NCI-H128 (cell line): ENCODE results near the gene BTBD9.
"Not testable (repeated sequence)": the region's sequence is repeated elsewhere in the genome, so short reads cannot be mapped to it uniquely, and the experiment has no call there.

Source experiments
- DNase-seq: peaks from one replicate; lab custom pipeline; 2025; ENCODE audit not compliant: unreplicated experiment; lab: John Stamatoyannopoulos, UW

BTBD9 gene

DNA sequence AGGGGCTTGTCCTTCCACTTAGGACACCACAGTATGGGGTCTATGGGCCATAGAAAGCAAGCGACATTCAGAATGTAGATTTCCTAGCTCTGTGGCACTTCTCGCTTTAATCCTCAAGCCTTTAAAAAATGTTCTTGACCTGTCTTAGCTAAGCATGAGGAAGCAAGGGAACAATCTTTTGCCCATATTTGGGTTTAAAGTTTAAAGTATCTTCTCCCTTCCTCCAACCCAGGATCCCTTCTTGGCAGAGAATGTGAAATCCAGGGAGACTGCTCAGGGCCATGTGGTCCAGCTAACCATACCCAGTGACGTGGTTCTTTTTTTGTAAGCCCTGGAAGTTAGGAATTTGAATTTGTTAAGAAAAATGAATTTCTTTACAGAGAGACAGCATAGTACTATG lies 289.9 kb downstream of the BTBD9 start:
- no peak for DNase-seq

DNA sequence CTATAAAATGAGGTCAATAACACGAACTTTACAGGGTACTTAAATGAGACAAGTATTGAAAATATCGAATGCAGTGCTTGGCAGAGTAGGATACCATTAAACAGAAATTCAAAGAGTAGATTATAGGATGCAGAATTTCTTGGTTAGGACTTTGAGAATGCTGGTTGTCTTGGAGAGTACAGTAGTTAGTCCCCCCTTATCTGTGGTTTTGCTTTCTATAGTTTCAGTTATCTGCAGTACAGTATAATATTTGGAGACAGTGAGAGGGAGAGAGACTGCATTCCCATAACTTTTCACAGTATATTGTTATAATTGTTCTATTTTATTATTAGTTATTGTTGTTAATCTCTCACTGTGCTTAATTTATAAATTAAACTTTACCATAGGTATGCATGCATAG lies 290.5 kb downstream of the BTBD9 start:
- DNase-seq = no peak

DNA sequence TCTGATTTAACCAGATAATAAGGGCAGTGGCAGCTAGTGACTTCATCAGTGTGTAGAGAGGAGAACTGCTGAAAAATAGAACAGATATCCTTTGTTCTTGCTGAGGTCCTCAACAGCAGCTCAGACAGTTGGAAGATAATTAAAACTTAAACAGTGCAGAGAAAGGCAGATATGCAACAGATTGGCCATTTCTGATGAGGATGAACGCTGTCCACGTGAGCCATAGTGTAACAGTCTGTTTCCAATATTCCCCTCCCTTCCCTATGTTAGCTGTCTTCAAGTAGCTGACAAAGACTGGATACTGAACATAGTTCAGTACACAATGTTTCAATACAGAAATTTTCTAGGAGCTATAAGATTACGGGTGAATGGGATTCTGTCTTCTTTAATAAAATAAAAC lies 291.4 kb downstream of the BTBD9 start:
- no peak for DNase-seq

DNA sequence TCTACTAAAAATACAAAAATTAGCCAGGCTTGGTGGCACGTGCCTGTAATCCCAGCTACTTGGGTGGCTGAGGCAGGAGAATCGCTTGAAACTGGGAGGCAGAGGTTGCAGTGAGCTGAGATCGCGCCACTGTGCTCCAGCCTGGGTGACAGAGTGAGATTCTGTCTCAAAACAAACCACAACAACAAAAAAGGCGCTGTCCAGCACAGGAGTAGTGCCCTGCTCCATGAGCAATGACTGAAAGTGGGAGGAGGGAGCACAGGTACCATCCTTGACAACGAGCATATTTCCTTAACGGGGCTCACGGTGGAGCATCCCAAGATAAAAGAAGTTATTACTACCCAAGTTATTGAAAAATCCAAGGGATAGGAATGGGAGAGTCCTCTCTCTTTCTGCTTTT lies 291.9 kb downstream of the BTBD9 start:
- not testable (repeated sequence) for DNase-seq

DNA sequence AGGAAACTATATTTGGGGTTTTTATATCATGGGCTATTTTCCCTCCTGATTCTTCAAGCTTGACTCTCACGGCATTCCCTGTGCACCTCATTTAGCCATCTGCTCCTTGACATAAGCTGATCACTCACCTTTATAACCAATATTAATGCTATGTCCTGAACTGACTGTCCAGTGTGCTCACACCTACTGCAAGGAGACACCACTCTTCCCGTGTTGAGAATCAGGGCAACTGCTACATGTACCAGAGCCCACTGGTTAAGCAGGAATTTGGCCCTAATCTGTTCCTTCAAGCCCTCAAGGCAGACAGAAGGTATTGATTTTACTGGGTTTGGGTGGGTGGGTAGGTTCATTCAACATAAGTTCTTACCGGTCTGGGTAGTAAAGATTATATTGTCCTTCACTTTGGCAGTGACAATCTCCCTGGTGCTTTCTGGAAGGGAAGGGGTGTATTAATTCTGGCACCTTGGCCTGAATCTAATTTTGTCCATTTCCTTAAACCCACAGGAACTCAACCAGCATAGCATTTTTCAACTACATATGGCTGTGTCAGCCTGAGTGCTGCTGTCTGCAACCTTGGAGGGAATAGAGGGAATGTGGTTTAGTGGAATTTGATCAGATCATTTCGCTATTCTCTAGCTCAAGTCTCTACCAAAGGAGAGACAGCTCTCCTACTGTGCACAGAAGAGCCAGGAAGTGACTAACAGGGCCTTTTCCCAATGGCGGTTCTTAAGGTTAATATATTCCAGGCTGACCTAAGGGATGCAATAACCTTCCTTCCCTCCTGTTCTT lies 293.2 kb downstream of the BTBD9 start:
- DNase-seq = no peak

DNA sequence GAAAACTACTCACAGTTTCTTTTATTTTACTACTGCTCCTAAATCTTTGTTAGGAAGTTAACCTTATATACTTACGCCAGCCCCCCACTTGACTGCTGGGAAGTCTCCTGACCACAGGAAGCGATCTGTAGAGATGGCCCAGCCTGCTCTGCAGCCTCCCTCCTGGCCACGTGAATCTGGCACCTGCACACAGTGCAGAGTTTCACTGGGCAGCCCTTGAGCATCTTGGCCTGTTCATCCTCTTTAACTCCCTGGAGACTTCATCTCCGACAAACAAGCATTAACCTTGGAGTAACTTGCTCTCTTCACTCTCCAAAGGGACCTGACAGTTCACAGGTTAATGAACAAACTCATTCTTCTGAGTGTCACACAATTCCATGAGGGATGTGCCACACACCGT lies 294.1 kb downstream of the BTBD9 start:
- no peak for DNase-seq

DNA sequence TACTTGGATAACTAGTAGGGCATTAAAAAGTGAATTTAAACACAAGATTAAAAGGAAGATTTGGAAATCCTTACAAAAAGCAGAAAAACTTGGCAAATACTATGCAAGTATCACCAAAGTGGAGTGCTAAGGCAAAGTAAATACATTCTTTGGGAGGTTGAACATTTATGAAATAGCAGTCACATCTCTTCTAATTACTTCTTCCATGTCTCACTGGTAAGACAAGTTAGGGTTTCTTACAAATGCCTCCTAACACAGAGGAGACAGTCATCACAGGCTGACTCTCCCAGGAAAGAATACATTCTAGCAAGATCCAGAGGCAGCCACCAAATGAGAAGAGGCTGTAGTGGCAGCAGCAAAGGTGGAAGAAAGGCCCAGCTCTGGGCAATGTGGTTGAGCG lies 298.2 kb downstream of the BTBD9 start:
- DNase-seq = no peak

DNA sequence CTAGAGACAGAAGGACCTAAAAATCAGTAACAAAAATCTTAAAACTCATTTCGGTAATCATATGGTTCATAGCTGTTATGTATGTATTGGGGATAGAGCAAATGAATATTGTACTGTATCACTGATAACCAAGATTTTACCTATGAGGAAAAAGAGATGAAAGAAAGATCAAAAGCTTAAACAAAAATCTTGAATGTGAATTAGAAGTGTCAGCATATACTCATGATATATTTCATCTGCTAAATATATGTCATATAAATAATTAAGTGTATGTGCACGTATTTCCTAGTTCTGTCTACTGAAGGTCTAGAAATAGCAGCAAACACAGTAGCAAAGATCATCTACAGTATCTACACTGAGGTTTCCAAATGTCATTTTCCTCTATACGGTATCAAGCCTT lies 299.8 kb downstream of the BTBD9 start:
- no peak for DNase-seq

DNA sequence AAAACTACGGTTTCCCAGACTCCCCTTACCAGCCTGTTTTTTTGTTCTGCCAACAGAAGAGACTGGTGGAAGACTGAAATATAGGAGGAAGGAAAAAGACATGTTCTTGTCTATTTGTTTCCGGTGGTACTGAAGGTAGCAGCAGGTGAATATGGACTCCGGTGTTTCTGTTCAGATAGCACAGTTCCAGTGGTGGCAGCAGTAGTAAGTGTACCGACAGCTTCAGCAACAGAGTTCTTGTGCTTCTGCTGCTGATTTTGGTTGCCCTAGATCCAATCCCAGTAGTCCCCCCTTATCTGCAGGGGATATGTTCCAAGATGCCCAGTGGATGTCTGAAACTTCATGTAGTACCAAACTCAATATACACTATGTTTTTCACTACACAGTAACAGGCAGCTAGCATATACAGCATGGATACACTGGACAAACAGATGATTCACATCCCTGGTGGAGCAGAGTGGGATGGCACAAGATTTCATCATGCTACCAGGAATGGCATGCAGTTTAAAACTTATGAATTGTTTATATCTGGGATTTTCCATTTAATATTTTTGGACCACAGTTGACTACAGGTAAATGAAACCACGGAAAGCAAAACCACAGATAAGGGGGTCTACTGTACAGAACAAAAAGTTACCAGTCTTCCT lies 301.8 kb downstream of the BTBD9 start:
- DNase-seq = no peak

DNA sequence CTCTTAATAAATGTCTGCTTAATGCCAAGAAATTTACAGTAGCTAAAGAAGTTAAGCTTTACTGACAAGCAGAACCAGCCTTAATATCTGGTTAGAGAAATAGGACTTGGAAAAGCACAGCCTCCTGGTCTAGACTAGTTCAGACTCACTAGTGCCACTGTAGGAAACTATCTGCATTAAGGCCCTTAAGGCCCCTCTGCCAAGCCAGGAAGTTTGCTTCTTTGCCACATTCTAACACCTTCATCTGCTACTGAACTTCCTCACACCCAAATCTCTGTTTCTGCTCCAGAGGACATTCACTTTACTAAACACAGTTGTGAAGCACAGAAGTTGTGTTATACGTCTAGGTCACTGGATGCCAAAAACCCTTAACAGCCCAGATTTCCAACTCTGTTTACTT lies 302.8 kb downstream of the BTBD9 start:
- no peak for DNase-seq

DNA sequence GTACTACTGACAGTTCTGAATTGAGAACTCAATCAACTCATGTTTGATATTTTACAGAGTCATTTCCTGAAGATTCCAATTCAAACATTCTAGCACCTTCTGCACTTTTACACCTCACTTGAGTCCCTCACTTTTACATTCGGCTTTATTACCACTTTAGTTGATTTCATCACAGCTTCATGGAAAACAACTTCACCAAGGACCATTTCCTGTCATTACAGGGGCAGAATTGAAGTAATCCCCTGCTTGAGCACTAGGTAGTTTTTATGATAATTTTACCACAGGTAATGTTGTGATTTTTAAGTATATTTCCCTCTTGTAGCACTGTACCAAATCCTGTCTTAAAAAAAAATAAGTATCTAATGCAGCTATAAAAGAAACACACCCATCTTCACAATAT lies 312.9 kb downstream of the BTBD9 start:
- DNase-seq = no peak

DNA sequence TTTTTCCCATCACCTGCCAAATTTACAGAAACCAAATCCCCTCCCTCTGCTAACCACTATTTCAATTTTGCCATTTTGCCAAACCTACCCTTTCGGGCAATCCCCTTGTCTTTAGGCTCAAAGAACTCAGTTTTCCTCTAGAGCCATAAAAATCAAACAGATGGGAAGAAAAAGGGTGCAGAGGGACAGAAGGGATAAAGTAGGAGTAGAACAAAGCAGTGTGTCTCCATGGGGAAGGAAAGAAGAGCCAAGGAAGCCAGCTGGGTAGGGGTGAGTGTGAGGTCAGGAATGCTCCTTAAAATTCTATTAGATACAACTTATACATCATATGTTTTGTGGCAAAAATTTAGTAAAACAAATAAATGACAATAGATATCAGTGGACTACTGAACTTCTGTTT lies 316.5 kb downstream of the BTBD9 start:
- no peak for DNase-seq

DNA sequence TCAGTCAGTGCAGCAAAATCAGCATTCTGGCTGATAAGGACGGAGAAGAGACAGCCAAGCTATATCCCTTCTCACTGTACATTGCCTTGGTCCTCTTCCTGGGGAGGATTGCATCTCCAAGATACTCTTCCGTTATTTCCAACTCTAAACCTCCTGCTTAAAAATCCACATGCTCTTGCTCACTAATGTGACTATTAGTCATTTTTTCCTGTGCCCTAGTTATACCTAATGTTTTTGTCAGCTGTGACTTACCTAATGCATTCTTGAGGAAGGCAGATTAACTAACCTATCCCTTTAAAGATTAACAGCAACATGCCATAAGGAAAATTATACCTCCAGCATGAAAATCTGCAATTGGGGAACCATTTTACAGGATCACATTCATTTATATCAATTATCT lies 317.6 kb downstream of the BTBD9 start:
- no peak for DNase-seq

DNA sequence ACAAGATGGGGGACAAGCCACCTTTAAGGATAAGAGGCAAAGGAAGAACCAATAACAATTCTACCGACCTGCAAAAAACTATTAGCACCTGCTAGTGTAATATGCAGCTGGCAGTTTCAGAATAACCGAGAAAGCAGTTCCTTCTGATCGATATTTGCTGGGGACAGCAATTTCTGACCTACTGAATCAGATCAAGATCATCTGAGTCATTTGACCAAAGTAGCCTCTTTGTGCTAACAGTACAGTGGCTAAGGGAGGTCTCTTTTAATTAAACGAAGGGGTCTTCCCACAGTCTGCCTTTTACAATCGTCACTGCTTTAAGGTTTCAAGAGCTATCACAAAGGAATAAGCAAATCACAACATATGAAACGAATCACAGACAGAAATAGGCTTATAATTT lies 318.9 kb downstream of the BTBD9 start:
- no peak for DNase-seq

DNA sequence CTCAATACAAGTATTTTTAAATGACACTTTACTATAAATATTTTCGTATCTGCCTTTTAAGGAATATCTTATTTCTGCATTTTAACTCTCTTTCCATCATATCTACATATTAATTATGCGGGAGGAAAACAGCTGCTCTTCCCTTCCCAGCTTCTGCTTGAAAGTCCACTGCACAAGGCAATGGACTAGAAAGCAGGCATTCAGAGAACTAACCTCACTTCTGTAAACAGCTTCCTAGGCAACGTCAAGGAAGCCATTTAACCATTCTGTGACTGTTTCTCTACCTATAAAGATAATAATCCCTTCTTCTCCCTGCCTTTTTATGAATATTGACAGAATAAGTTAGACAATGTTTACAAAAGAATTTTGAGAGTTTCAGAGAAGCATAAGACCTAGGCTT lies 319.4 kb downstream of the BTBD9 start:
- no peak for DNase-seq

DNA sequence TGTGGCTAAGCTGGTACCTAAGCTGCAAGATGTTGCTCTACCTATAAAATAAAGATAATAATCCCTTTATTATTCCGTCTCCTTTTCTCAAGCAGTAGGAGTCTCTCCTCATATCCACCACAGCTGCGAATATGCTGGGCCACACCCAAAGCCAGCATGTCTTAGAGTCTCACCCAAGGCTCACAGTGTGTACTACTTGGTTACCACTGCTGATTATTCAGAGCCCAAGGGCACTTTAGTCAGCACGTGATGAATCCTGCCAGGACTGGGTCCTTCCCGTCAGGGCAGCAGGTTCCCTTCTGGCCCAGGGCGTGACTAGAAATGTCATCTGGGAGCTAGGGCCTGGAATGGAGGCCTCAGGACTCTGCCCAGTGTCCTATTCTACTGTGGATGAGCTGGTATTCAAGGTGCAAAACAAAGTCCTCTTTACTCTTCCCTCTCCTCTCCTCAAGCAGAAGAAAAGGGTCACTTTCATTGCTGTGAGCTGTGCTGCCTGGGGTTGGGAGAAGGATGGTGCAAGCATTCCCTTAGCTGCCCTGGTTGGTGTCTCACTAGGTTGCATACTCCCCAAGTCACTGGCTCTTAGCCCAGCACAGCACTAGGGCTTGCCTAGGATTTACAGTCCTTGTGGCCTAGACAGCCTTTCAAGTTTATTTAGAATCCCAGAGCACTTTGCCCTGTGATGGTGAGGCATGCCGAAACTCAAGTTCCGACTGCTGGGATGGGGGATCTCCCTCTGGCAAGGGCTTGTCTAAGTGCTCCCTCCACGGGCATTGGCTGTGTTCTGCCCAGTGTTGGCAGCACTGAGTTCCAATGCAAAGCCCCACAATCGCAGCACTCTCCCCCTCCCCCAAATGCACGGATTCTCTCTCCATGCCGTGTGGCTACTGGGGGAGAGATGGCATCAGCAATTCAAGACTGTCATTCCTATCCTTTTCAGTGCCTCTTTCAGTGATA lies 320.2 kb downstream of the BTBD9 start:
- DNase-seq = no peak

DNA sequence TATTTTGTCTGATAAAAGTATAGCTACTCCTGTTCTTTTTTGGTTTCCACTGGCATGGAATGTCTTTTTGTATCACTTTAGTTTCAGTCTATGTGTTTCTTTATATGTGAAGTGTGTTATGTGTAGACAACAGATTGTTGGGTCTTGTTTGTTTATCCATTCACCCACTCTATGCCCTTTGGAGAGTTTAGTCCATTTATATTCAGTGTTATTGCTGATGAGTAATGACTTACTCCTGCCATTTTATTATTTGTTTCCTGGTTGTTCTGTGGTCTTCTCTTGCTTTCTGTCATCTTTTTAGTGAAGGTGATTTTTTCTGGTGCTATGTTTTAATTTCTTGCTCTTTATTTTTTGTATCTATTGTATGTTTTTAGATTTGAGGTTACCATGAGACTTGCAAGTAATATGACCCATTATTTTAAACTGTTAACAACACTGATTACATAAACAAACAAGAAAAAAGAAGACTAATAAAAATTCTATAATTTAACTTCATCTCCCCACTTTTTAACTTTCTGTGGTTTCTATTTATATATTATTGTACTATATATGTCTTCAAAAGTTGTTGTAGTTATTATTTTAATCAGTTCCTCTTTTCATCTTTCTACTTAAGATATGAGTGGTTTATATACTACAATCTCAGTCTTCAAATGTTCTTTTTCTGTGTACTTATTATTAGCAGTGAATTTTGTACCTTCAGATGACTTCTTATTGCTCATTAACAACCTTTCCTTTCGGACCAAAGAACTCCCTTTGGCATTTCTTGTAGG lies 323.4 kb downstream of the BTBD9 start:
- DNase-seq = no peak

DNA sequence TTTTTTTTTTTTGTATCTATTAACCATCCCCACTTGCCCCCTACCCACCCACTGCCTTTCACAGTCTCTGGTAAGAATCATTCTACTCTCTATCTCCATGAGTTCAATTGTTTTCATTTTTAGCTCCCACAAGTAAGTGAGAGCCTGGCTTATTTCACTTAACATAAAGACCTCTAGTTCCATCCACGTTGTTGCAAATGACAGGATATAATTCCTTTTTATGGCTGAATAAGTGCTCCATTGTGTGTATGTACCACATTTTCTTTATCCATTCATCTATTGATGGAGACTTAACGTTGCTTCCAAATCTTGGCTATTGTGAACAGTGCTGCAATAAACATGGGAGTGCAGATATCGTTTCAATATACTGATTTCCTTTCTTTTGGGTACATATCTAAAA lies 328.5 kb downstream of the BTBD9 start:
- DNase-seq = no peak

DNA sequence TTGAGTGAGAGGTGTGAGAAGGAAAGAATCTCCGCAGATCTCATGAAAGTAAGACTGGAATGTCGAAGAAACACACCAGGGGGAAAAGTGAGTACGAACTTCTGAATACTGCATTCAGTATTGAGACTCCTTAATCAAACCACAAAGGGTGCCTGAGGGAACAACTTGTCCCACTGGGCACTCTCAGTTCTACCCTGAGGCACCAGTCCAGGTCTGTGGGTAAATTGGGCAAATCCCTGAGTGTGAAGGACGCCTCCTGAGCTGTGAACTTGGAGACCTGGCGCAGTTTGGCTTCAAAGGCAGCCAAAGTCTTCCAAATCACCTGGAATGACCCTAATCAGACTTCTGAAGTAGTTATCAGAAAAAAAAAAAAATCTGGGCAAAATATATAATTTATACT lies 329.7 kb downstream of the BTBD9 start:
- DNase-seq = no peak

DNA sequence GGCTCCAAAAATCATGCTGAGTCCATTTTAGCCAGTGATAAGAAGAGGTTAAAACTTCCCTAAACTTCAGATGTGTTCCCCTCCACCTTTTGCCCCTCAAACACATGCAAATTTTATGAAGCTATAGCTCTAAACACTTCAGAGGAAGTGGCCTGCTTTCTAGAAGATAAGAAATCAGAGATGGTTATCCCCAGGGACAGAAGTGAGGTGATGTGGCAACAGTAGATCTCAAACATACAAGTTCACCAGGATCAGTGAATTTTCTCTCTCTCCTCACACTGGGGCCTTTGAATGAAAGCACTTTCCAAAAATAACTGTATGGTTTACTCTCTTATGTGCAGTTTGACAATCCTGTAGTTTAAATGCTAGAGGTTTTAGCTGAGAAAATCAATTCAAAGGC lies 332.0 kb downstream of the BTBD9 start:
- DNase-seq = no peak

DNA sequence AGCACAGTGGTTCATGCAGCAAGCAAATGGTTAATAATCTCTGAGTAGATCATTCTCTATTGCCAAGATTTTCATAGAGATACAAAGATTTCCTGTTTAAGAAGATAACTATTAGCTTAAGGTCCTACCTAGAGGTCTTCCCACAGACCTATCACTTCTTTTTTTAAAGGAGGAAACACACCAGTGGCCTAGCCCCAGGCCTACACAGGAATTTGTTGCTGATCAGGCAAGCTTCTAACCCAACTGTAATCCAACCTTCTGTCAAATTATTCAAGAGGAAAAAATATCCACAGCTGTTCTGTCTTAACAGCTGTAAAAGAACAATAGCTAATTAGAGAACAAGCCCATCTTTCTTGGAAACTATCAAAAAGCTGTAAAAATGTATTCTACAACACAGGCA lies 332.8 kb downstream of the BTBD9 start:
- no peak for DNase-seq
